Lower leg skin (tissue), 4 donors: ENCODE data around the gene EGFLAM. TPM values are rescaled to one million over a fixed set of nuclear protein-coding genes. Genes with fewer than 3 reads are reported as not detected.

Experiments used
- DNase-seq, 2 donors: peaks; one replicate each; pipeline ENCODE4 v3.0.0-alpha.2; 2019; ENCODE audit warnings: low spot score in 2 of 2
- H3K4me3 ChIP-seq: fragments of 200-600 bp; sonication (generic); 2 replicates; pipeline ENCODE4 v1.5.1; 2017; ENCODE audit warnings: mild to moderate bottlenecking, low read depth; ENCODE audit not compliant: poor library complexity, severe bottlenecking
- POLR2A ChIP-seq, 2 donors: fragments of 450-650 bp; IDR thresholded peaks; one replicate each; pipeline ENCODE4 v1.6.1; 2016 to 2017; ENCODE audit warnings: antibody characterized with exemption in 2 of 2, mild to moderate bottlenecking in 1 of 2, moderate library complexity in 1 of 2
- WGBS, 2 donors: methylation state at CpG; one replicate each; pipeline ENCODE4 v1.1.5; 2018; 5-methylcytosine and 5-hydroxymethylcytosine counted together
- intact Hi-C: fragments of 100-400 bp; cut with DNase I; formaldehyde crosslinking; loops from one replicate; pipeline ENCODE4 v1.15.0; 2023; ENCODE audit warnings: low total_unique reads
- total RNA-seq, 4 donors: library from RNA; depleted of rRNA; stranded (reverse); fragments of >200 nt; gene quantifications; one replicate each; pipeline ENCODE4 v1.1.0, GENCODE V29; 2016
- TF ChIP-seq, protein P1 (sequence below), 3 donors: fragments of 450-650 bp; IDR thresholded peaks; one replicate each; pipeline ENCODE4 v1.5.1; 2016; ENCODE audit warnings: antibody characterized with exemption in 3 of 3, mild to moderate bottlenecking in 3 of 3, moderate library complexity in 2 of 3

The EGFLAM gene
- total RNA-seq, 4 donors from 2014 or later: 0.72 to 4.4 (median 2.7) TPM

DNA sequence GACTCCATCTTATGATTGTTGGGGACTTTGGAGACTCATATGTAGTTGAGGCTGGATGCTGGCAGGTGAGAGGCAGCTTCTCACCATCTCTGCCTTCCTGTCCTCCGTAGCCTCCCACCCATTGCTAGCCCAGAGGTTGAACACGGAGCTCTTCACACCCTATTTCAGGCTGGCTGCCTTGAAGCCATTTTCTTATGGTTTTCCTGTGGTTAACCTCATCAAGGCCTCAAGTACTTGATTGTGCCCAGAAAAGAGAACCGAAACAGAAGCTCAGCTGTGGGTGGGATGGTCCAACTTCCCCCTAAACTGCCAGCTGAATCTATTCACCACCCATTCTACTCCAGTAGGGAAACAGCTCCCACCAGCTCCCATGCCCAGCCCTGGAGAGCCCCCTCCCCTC lies 195.1 kb downstream of the EGFLAM start:
- TF ChIP-seq, protein P1, sequence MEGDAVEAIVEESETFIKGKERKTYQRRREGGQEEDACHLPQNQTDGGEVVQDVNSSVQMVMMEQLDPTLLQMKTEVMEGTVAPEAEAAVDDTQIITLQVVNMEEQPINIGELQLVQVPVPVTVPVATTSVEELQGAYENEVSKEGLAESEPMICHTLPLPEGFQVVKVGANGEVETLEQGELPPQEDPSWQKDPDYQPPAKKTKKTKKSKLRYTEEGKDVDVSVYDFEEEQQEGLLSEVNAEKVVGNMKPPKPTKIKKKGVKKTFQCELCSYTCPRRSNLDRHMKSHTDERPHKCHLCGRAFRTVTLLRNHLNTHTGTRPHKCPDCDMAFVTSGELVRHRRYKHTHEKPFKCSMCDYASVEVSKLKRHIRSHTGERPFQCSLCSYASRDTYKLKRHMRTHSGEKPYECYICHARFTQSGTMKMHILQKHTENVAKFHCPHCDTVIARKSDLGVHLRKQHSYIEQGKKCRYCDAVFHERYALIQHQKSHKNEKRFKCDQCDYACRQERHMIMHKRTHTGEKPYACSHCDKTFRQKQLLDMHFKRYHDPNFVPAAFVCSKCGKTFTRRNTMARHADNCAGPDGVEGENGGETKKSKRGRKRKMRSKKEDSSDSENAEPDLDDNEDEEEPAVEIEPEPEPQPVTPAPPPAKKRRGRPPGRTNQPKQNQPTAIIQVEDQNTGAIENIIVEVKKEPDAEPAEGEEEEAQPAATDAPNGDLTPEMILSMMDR (IDR thresholded peaks at IDR 0.05): no peak
- no peak for TF ChIP-seq POLR2A (IDR thresholded peaks at IDR 0.05)
- DNase-seq: peak in 1 of 2 donors; percentile 72
- 75 to 81% methylated on average over 3 of the region's 3 CpGs for WGBS, 2 donors
- intact Hi-C loops: no loop called here
- H3K4me3 ChIP-seq: no peak overlapping the region

DNA sequence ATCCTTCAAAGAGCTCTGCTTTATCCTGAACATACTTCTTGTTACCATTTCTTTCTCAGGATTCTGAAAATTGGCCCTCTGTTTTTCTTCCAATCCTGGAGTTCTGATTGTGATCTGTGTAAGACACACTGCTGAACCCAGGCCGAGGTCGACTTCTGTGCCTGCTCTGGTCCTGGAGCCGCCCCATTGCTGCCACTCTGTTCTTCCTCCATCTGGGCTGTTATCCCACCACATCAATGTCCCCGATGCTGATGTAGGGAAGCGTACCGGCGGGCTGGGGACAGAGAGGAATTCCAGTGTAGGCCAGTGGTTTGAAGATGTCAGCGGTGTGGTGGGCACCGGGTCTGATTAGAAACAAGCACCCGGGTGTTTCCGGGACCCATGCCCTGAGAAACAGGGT lies 195.6 kb downstream of the EGFLAM start:
- no peak for TF ChIP-seq POLR2A (IDR thresholded peaks at IDR 0.05)
- TF ChIP-seq, protein P1 (IDR thresholded peaks at IDR 0.05): no peak
- no peak overlapping the region for H3K4me3 ChIP-seq
- WGBS, 2 donors: 92 to 93% methylated on average over 11 of the region's 11 CpGs
- intact Hi-C loops: no loop called here
- DNase-seq: peak in 1 of 2 donors; percentile 80

DNA sequence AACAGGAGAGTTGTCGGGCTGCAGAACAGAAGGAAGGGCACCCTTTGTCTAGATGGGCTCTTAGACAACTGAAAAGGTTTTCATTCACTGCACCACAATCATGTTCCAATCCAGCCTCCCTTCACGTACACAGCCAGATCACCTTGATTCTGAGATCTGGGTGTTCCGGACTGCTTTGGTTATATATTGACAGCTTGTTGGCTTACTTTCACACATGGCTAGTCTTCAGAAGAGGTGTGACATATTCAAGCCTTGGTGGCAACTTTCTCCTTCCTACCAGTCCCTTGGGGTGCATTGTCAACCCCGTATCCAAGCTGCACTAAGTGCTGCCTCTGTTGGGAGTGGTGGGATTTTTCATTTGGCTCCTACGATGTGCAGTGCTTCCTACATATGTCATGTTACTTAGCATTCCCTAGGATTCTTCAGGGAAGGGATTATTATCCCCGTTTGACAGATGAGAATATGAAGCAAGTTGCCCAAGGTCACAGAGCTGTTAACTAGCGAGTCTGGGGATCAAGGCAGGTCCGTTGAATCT lies 197.5 kb downstream of the EGFLAM start:
- no peak overlapping the region for H3K4me3 ChIP-seq
- TF ChIP-seq, protein P1 (IDR thresholded peaks at IDR 0.05): no peak
- TF ChIP-seq POLR2A (IDR thresholded peaks at IDR 0.05): no peak
- no peak for DNase-seq
- WGBS, 2 donors: 90 to 95% methylated on average over 8 of the region's 8 CpGs
- intact Hi-C loops: no loop called here

DNA sequence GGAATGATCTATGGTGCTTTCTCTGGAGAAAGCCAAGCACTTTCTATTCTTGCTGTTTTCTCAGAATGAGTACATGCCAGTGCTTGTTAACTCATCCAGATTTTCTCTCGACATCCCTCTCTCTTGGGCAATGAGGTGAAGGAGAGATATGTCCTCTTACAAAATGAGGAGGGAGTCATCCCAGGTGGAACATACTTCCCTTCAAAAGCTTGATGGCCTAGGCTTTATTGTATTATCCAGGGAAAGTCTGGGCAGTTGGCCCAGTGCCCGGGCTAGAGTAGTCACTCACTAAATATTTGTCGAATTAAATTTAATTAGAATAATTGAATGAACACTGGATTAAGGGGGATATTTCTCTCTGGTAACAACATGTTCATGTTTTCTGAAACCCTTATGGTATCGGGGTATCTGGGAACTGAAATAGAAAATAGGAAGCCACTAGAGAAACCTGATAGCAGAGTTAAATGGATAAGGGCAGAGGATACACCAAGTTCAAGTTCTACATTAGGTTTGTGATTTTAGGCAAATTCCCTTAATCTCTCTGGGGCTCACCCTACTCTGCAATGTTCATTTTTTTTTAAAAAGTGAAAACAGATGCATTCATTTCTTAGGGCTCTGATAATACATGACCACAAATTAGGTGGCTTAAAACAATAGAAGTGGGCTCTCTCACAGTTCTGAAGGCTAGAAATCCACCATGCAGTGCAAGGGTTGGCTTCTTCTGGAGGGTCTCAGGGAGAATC lies 198.5 kb downstream of the EGFLAM start:
- intact Hi-C loops: no loop called here
- DNase-seq: no peak
- WGBS, 2 donors: 64% methylated on average over 4 of the region's 4 CpGs
- no peak overlapping the region for H3K4me3 ChIP-seq
- TF ChIP-seq, protein P1 (IDR thresholded peaks at IDR 0.05): no peak
- no peak for TF ChIP-seq POLR2A (IDR thresholded peaks at IDR 0.05)

DNA sequence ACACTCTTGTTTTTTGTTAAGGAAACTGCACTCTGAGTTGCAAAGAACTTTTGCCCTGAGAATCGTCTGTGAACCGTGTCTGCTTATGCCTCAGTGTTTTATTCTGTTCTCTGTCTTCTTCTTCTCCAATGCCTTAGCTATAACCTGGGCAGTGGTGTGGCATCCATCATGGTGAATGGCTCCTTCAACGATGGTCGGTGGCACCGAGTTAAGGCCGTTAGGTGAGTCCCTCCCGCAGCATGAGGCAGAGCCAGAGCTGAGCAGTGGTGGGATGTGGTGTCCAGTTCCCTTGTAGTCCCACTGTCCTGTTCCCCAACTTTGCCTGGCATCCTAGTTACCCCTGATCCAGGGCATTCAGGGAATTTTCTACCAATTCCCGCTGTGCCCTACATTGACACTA lies 199.8 kb downstream of the EGFLAM start:
- DNase-seq: no peak
- WGBS, 2 donors: 97% methylated on average over 8 of the region's 8 CpGs
- H3K4me3 ChIP-seq: no peak overlapping the region
- intact Hi-C loops: no loop called here
- TF ChIP-seq POLR2A (IDR thresholded peaks at IDR 0.05): no peak
- TF ChIP-seq, protein P1 (IDR thresholded peaks at IDR 0.05): no peak
